NCI-H146 (cell line): ENCODE results near the gene ATP13A3.

Experiments
- DNase-seq: peaks from one replicate; lab custom pipeline; 2025; lab: John Stamatoyannopoulos, UW

The ATP13A3 gene

DNA sequence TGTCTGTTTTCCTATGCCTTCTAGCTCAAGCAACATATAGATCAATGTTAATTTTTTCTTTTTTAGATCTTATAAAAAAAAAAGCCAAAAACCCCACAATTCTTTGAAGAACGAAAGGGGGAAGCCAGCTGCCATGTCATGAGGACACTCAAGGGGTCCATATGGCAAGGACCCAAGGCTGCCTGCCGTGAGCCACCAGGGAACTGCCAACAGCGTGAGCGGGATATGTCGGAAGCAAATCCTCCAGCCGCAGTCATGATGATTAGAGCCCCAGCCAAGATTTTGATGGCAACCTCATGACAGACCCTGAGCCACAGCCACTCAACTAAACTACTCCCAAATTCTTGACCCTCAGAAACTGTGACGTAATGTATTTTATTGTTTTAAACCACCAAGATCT lies 94.2 kb downstream of the ATP13A3 start:
- DNase-seq, result no peak

GRCh38 chr3:194390835-194391234 lies 96.0 kb downstream of the ATP13A3 start:
- no peak for DNase-seq

DNA sequence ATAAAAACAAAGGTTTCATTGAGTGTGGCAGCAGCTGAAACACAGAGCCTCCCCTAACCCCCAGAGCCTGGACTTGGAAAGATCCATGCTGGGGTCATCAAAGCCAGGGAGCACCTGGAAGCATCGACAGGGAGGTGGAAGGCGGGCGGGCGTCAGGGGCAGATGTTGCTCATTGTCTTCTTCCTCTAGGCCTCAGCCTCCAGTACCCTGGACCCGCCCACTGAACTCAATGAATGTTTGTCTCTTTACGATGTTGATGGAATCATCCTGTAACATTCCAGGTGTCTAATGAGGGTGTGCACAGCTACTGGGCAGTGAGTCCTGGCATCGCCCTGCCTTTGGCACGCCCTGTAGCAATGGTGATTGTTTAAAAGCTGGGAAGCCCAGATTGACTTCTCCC lies 97.5 kb downstream of the ATP13A3 start:
- DNase-seq, result no peak

- DNase-seq, result no peak
These were observed 98.8 kb downstream of the ATP13A3 start for GRCh38 chr3:194387926-194388418.

DNA sequence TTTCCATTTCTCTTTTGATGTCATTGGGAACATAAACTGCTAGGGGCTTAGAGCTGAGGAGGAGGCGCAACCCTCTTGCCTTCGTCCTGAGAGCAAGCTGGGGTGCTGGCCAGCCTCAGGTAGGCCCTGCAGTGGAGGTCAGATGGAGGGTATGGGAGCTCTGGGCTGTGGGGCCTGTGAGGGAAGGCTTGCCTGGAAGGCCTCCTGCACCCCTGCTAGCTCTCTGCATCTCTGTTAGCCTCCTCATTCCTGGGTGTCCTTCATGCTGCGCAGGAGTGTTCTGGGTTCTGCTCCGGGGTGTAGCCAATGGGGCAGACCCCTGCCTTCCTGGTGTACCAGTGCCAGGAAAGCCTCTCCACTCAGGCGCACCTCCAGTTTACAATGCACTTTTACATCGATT lies 99.5 kb downstream of the ATP13A3 start:
- DNase-seq, result no peak

GRCh38 chr3:194386648-194387047 lies 100.2 kb downstream of the ATP13A3 start:
- DNase-seq, result peak; percentile 73

DNA sequence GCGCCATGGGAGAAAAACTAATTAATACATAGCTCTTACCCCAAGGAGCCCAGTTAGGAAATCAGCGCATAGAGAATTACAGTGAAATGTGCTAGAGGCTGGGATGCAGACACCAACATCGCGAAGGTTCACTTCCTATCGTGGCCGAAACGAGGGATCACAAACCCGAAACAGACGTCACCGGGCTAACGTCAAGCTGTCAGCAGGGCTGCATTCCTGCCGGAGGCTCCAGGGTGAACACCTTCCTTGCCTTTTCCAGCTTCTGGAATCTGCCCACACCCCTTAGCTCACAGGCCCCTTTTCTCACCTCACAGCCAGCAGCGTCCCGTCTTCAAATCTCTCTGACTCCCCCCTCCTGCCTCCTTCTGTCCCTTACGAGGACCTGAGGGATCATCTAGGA lies 100.7 kb downstream of the ATP13A3 start:
- DNase-seq, result no peak

- no peak for DNase-seq
These were observed 102.2 kb downstream of the ATP13A3 start for GRCh38 chr3:194384569-194385001.

GRCh38 chr3:194384156-194384555 lies 102.6 kb downstream of the ATP13A3 start:
- DNase-seq, result no peak

- peak; percentile 35 for DNase-seq
These were observed 103.4 kb downstream of the ATP13A3 start for GRCh38 chr3:194383276-194383940.

GRCh38 chr3:194382892-194383223 lies 103.9 kb downstream of the ATP13A3 start:
- no peak for DNase-seq

DNA sequence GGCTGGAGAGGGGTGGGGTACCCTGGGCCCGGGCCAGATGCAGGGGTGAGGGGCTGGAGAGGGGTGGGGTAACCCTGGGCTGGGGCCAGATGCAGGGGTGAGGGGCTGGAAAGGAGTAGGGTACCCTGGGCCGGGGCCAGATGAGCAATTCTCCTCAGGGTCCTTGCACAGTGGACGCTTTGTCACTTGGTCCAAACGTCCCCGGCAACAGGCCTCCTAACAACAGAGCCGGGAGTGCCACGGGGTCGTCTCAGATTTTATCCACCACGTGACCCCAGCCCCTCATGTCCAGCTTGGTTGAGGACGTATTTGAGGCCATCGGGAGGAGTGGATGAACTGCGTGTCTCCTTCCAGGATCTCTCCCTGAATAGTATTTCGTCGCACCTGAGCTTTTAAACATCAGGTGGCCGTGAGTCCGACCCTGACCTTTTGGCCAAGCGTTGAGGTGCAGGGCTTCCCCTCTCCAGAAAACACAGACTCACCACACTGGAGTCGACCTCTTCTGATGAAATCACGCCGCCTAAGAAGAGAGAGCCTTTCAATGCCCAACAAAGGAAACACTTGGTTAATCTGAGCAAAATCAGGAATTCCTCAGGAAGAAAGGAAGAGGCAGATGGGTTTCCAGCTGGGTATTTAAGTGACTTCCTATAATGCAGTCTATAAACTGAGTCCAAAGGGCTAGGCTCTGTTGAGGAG lies 104.5 kb downstream of the ATP13A3 start:
- no peak for DNase-seq

DNA sequence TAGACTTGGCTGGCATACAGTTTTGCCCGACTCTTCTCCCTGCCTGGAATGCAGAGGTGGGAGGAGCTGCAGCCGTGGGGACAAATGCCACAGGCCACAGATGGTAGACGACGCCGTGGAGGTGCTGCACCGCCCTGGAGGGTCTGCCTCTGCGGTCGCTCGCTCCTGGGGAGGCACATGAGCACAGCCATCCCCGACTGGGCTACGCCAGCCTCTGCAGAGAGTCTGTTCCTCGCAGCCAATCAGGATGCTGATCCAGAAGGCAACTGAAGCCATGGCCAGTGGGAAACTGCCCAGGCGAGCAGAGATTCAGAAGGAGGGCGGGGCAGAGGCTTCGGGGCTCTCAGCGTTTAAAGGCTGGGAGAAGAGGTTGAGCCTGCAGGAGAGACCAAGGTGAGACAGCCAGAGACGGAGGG lies 105.3 kb downstream of the ATP13A3 start:
- DNase-seq, result no peak

DNA sequence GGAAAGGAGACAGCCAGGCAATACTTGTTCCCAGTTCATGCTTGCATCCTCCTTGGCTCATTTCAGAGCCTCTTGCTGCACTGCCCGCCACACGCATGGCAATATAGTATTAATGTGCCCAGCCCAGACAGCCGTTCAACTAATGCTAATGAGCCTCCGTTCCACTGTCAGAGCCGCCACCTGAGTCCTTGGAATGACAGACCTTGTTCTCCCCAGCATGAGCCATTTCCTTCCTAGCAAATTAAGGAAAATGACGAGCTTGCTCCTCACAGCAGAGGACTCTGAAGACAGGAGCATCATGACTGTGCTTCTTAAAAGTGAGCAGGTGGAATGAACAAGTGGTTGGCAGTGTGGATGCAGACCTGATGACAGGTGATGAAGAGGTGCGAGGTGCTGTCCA lies 106.5 kb downstream of the ATP13A3 start:
- peak; percentile 49 for DNase-seq

DNA sequence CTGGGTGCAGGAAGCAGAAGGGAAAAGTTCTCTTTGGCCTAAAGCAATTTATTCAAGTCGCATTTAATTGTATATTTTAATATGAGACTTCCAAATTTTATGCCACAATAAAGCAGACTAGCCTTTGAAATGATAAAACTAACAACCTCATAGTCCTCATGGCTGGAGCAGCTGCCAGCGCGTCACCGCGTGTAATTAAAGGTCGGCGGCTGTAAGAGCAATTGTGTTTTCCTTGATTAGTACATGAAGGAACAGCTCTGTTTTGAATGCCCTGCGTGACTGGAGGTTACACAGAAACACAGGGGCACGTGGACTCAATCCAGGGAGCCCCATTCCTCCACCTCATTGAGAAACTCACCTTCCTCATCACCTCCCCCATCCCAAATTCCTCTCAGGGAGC lies 107.2 kb downstream of the ATP13A3 start:
- peak; percentile 77 for DNase-seq

DNA sequence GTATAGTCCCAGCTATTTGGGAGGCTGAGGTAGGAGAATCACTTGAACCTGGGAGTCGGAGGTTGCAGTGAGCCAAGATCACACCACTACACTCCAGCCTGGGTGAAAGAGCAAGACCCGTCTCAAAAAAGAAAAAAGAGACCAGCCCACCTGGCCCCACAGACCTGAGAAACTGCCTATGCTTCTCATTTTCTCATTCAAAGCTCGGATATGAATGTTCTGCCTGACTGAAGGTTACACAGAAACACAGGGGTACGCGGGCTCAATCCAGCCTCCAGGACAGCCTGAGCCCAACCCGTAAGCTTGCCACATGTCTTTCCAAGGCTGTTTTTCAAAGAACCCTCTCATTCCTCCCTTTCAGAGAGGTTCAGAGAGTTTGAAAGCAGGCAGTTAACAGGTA lies 107.6 kb downstream of the ATP13A3 start:
- no peak for DNase-seq

DNA sequence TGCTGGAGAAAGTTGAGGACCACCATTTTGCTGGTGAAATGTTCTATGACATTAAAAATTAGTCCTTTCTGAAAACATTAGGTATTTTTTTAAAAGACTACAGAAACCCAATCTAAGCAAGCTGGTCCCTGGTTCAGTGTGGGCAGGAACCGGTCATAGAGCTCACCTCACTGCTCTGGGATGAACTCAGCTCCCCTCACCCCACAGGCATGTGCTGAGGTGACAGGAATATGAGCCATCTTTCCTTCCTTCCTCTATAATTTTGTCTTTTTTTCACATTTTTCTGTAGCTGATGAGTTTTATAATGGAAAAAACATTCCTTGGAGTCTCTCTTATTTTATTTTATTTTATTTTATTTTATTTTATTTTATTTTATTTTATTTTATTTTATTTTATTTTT lies 109.1 kb downstream of the ATP13A3 start:
- no peak for DNase-seq

GRCh38 chr3:194376241-194376560 lies 110.6 kb downstream of the ATP13A3 start:
- no peak for DNase-seq

- peak; percentile 30 for DNase-seq
These were observed 111.1 kb downstream of the ATP13A3 start for GRCh38 chr3:194375473-194376240.

GRCh38 chr3:194374935-194375334 lies 111.9 kb downstream of the ATP13A3 start:
- no peak for DNase-seq

DNA sequence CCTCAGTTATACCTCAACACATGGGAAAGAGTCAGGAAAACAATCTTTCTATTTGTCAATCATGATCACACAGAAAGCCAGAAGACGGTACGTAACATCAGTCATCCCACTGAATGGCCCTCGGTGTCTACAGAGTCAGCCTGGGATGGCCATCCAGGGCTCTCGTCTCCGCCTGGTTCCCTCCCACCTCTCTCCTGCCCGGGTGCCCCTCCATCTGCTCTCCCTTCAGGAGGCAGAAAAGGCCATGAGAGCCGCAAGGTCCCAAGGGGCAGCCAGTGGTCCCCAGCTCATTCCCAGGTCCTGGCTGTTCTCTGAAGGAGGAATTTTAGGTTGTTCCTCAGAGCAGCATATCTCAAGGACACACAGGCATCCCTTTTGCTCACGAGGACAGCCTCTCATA lies 112.9 kb downstream of the ATP13A3 start:
- no peak for DNase-seq

GRCh38 chr3:194373028-194373427 lies 113.8 kb downstream of the ATP13A3 start:
- DNase-seq, result no peak

GRCh38 chr3:194370753-194371152 lies 116.0 kb downstream of the ATP13A3 start:
- DNase-seq, result no peak
